Liver (tissue), 3 donors: ENCODE data around the gene WDR76.

Experiments used
- EGR1 ChIP-seq, 2 donors: IDR thresholded peaks; 2 replicates each; pipeline ENCODE4 v1.6.1; 2016 to 2018; ENCODE audit warnings: antibody characterized with exemption in 2 of 2, low read depth in 2 of 2
- GABPA ChIP-seq, 2 donors: IDR thresholded peaks in 1 of 2; conservative IDR thresholded peaks in 1 of 2; 2 replicates each; pipeline ENCODE4 v1.6.1; 2016; ENCODE audit warnings: antibody characterized with exemption in 2 of 2, mild to moderate bottlenecking in 1 of 2, moderate library complexity in 1 of 2
- JUND ChIP-seq, 2 donors: IDR thresholded peaks; 2 replicates each; pipeline ENCODE4 v1.6.1; 2016; ENCODE audit warnings: antibody characterized with exemption in 2 of 2
- NR2F2 ChIP-seq: IDR thresholded peaks from 2 replicates; pipeline ENCODE4 v1.6.1; 2016; ENCODE audit warnings: antibody characterized with exemption
- RAD21 ChIP-seq, 2 donors: IDR thresholded peaks; 2 replicates each; pipeline ENCODE4 v1.6.1; 2016; ENCODE audit warnings: antibody characterized with exemption in 2 of 2, mild to moderate bottlenecking in 2 of 2
- RXRA ChIP-seq, 2 donors: IDR thresholded peaks; 2 replicates each; pipeline ENCODE4 v1.6.1; 2017 to 2018; ENCODE audit warnings: antibody characterized with exemption in 2 of 2, mild to moderate bottlenecking in 1 of 2
- SP1 ChIP-seq: IDR thresholded peaks from 2 replicates; pipeline ENCODE4 v1.6.1; 2018; ENCODE audit warnings: antibody characterized with exemption, mild to moderate bottlenecking
- TAF1 ChIP-seq: conservative IDR thresholded peaks from 2 replicates; pipeline ENCODE4 v1.6.1; 2016; ENCODE audit warnings: antibody characterized with exemption, mild to moderate bottlenecking
- YY1 ChIP-seq: IDR thresholded peaks from 2 replicates; pipeline ENCODE4 v1.6.1; 2016; ENCODE audit warnings: antibody characterized with exemption, mild to moderate bottlenecking
- TF ChIP-seq, protein P1 (sequence below): fragments of 150-350 bp; IDR thresholded peaks from 2 replicates; pipeline ENCODE4 v1.5.1; 2017; ENCODE audit warnings: improper control_type of control experiment, low read depth, low read length; ENCODE audit not compliant: missing input control
- TF ChIP-seq, protein P2 (sequence below): IDR thresholded peaks from 2 replicates; pipeline ENCODE4 v1.6.1; 2016; ENCODE audit warnings: antibody characterized with exemption
- TF ChIP-seq, protein P3 (sequence below): IDR thresholded peaks from 2 replicates; pipeline ENCODE4 v1.6.1; 2016; ENCODE audit warnings: antibody characterized with exemption
- TF ChIP-seq, protein P4 (sequence below): IDR thresholded peaks from 2 replicates; pipeline ENCODE4 v1.6.1; 2016; ENCODE audit warnings: antibody characterized with exemption, mild to moderate bottlenecking
- TF ChIP-seq, protein P5 (sequence below): IDR thresholded peaks from 2 replicates; pipeline ENCODE4 v1.6.1; 2016; ENCODE audit warnings: antibody characterized with exemption
- donor health status: healthy.
- donor health status: healthy.

DNA sequence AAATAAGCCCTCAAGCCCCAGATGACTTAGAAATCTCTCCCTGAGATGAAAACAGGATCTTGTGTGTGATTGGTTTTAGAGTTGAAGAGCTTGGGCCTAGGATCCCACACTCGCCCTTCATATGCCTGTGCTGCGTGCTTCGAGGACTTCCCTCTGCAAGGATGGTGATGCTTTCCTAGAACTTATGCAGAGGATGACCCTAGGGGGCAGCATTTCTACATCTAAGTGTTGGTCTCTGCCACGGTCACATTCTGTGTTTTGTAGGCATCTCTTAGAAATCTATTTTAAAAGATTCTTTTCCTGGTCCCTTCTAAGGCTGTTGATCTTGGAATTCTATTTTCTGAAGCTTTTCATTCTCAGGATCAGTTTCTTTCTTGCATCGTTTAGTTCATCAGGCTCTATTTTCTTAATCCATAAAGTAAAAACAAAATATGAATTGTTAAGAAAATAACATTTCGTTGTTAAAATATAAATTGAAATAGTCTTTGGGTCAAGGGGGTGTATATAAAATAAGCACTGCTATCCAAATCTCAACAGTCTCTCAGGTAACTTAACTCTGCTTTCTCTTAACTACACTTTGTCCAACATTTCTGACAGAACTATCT, 45.7 kb downstream of the WDR76 start:
- TF ChIP-seq, protein P1, sequence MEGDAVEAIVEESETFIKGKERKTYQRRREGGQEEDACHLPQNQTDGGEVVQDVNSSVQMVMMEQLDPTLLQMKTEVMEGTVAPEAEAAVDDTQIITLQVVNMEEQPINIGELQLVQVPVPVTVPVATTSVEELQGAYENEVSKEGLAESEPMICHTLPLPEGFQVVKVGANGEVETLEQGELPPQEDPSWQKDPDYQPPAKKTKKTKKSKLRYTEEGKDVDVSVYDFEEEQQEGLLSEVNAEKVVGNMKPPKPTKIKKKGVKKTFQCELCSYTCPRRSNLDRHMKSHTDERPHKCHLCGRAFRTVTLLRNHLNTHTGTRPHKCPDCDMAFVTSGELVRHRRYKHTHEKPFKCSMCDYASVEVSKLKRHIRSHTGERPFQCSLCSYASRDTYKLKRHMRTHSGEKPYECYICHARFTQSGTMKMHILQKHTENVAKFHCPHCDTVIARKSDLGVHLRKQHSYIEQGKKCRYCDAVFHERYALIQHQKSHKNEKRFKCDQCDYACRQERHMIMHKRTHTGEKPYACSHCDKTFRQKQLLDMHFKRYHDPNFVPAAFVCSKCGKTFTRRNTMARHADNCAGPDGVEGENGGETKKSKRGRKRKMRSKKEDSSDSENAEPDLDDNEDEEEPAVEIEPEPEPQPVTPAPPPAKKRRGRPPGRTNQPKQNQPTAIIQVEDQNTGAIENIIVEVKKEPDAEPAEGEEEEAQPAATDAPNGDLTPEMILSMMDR, result peak; percentile 50
- no peak for TF ChIP-seq SP1
- TF ChIP-seq, protein P2, sequence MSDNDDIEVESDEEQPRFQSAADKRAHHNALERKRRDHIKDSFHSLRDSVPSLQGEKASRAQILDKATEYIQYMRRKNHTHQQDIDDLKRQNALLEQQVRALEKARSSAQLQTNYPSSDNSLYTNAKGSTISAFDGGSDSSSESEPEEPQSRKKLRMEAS, result no peak
- no peak for TF ChIP-seq GABPA (IDR thresholded peaks at IDR 0.05 in 1 of 2, conservative IDR thresholded peaks at IDR 0.05 in 1 of 2)
- TF ChIP-seq, protein P3, sequence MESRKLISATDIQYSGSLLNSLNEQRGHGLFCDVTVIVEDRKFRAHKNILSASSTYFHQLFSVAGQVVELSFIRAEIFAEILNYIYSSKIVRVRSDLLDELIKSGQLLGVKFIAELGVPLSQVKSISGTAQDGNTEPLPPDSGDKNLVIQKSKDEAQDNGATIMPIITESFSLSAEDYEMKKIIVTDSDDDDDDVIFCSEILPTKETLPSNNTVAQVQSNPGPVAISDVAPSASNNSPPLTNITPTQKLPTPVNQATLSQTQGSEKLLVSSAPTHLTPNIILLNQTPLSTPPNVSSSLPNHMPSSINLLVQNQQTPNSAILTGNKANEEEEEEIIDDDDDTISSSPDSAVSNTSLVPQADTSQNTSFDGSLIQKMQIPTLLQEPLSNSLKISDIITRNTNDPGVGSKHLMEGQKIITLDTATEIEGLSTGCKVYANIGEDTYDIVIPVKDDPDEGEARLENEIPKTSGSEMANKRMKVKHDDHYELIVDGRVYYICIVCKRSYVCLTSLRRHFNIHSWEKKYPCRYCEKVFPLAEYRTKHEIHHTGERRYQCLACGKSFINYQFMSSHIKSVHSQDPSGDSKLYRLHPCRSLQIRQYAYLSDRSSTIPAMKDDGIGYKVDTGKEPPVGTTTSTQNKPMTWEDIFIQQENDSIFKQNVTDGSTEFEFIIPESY, result no peak
- no peak for TF ChIP-seq TAF1
- TF ChIP-seq, protein P4, sequence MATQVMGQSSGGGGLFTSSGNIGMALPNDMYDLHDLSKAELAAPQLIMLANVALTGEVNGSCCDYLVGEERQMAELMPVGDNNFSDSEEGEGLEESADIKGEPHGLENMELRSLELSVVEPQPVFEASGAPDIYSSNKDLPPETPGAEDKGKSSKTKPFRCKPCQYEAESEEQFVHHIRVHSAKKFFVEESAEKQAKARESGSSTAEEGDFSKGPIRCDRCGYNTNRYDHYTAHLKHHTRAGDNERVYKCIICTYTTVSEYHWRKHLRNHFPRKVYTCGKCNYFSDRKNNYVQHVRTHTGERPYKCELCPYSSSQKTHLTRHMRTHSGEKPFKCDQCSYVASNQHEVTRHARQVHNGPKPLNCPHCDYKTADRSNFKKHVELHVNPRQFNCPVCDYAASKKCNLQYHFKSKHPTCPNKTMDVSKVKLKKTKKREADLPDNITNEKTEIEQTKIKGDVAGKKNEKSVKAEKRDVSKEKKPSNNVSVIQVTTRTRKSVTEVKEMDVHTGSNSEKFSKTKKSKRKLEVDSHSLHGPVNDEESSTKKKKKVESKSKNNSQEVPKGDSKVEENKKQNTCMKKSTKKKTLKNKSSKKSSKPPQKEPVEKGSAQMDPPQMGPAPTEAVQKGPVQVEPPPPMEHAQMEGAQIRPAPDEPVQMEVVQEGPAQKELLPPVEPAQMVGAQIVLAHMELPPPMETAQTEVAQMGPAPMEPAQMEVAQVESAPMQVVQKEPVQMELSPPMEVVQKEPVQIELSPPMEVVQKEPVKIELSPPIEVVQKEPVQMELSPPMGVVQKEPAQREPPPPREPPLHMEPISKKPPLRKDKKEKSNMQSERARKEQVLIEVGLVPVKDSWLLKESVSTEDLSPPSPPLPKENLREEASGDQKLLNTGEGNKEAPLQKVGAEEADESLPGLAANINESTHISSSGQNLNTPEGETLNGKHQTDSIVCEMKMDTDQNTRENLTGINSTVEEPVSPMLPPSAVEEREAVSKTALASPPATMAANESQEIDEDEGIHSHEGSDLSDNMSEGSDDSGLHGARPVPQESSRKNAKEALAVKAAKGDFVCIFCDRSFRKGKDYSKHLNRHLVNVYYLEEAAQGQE, result no peak
- TF ChIP-seq JUND (IDR thresholded peaks at IDR 0.05), result no peak
- TF ChIP-seq YY1, result no peak
- peak; percentile 71 to 76 for TF ChIP-seq RAD21 (IDR thresholded peaks at IDR 0.05)
- no peak for TF ChIP-seq EGR1 (IDR thresholded peaks at IDR 0.05; ENCODE audit: low read depth in 2 of 2)
- no peak for TF ChIP-seq RXRA (IDR thresholded peaks at IDR 0.05)
- TF ChIP-seq, protein P5, sequence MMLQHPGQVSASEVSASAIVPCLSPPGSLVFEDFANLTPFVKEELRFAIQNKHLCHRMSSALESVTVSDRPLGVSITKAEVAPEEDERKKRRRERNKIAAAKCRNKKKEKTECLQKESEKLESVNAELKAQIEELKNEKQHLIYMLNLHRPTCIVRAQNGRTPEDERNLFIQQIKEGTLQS, result no peak
- TF ChIP-seq NR2F2, result no peak
